Stimulated activated CD8-positive, alpha-beta memory T cell treated with anti-CD3 and anti-CD28 coated beads, Interleukin-7, amount 100 ng/mL, for 4 hours (primary cell): ENCODE measurements around the gene LIMS1.
"Not testable (repeated sequence)": the region's sequence is repeated elsewhere in the genome, so short reads cannot be mapped to it uniquely, and the experiment has no call there.

Source experiments
- DNase-seq, 2 donors: peaks; one replicate each; pipeline ENCODE4 v3.0.0-alpha.2; 2020; ENCODE audit warnings: low read depth in 2 of 2

Gene LIMS1

GRCh38 chr2:108634576-108635160, 100.4 kb downstream of the LIMS1 start:
- DNase-seq = no peak

- no peak for DNase-seq
Observed at GRCh38 chr2:108635630-108636354, 101.5 kb downstream of the LIMS1 start.

- no peak for DNase-seq
Observed at GRCh38 chr2:108637304-108637669, 103.0 kb downstream of the LIMS1 start.

- DNase-seq = no peak
Observed at GRCh38 chr2:108640731-108641130, 106.5 kb downstream of the LIMS1 start.

- no peak for DNase-seq
Observed at GRCh38 chr2:108641756-108642155, 107.5 kb downstream of the LIMS1 start.

DNA sequence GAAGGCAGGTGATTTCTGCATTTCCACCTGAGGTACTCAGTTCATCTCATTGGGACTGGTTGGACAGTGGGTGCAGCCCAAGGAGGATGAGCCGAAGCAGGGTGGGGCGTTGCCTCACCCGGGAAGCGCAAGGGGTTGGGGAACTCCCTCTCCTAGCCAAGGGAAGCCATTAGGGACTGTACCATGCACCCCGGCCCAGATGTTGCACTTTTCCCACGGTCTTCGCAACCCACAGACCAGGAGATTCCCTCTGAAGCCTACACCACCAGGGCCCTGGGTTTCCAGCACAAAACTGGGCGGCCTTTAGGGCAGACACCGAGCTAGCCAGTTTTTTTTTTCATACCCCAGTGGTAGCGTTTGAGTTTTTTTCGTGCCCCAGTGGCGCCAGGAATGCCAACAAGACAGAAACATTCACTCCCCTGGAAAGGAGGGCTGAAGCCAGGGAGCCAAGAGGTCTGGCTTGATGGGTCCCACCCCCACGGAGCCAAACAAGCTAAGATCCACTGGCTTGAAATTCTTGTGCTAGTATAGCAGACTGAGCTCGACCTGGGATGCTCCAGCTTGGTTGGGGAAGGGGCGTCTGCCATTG, 109.1 kb downstream of the LIMS1 start:
- DNase-seq = no peak

GRCh38 chr2:108643862-108644261, 109.6 kb downstream of the LIMS1 start:
- not testable (repeated sequence) for DNase-seq

DNA sequence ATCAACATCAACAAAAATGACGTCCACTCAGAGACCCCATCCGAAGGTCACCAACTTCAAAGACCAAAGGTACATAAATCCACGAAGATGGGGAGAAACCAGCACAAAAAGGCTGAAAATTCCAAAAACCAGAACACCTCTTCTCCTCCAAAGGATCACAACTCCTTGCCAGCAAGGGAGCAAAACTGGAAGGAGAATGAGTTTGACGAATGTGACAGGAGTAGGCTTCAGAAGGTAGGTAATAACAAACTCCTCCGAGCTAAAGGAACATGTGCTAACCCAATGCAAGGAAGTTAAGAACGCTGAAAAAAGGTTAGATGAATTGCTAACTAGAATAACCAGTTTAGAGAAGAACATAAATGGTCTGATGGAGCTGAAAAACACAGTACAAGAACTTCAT, 110.2 kb downstream of the LIMS1 start:
- not testable (repeated sequence) for DNase-seq

GRCh38 chr2:108648796-108649195, 114.5 kb downstream of the LIMS1 start:
- DNase-seq = not testable (repeated sequence)

GRCh38 chr2:108650465-108650864, 116.2 kb downstream of the LIMS1 start:
- not testable (repeated sequence) for DNase-seq

- DNase-seq = not testable (repeated sequence)
Observed at GRCh38 chr2:108651468-108651867, 117.2 kb downstream of the LIMS1 start.

- peak; percentile 19 to 33 for DNase-seq
Observed at GRCh38 chr2:108652187-108652931, 118.1 kb downstream of the LIMS1 start.

GRCh38 chr2:108653425-108653824, 119.2 kb downstream of the LIMS1 start:
- DNase-seq = not testable (repeated sequence)

DNA sequence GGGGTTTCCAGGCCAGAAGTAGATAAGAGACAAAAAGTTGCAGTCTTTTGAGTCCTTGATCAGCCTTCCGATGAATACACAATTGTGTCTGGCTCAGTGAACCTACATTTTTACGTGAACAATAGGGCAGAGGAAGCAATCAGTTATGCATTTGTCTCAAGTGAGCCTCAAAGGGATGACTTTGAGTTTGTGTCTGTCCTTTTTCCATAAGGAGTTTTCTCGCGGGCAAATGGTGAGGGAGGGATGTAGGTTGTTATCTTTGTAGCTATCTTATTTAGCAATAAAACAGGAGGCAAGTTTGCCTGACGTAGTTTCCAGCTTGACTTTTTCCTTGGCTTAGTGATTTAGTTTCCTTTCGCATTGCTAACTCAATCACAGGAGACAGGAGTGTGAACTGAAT, 119.6 kb downstream of the LIMS1 start:
- DNase-seq = not testable (repeated sequence)

GRCh38 chr2:108654521-108655125, 120.4 kb downstream of the LIMS1 start:
- not testable (repeated sequence) for DNase-seq

GRCh38 chr2:108655270-108655669, 121.0 kb downstream of the LIMS1 start:
- not testable (repeated sequence) for DNase-seq

GRCh38 chr2:108656282-108656681, 122.0 kb downstream of the LIMS1 start:
- DNase-seq = not testable (repeated sequence)

- not testable (repeated sequence) for DNase-seq
Observed at GRCh38 chr2:108657517-108657916, 123.2 kb downstream of the LIMS1 start.

DNA sequence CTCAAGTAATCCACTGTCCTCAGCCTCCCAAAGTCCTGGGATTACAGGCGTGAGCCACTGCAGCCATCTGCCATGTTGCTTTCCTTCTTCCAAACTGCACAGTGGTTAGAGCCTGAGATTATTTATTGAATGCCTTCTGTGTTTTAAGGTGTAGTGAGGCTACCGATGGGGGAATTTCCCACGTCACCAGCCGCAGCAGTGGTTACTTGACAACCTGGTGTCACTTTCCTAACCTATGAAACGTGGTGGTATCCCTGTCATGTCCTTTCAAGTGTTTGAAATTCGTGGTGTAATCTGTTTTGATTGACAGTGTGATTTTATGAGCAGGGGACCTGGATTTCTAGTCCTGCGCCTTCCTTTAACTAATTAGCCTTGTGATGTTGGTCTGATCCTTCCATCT, 124.3 kb downstream of the LIMS1 start:
- DNase-seq = not testable (repeated sequence)

GRCh38 chr2:108661493-108661892, 127.2 kb downstream of the LIMS1 start:
- not testable (repeated sequence) for DNase-seq

- not testable (repeated sequence) for DNase-seq
Observed at GRCh38 chr2:108662207-108662612, 127.9 kb downstream of the LIMS1 start.

- not testable (repeated sequence) for DNase-seq
Observed at GRCh38 chr2:108663346-108663745, 129.1 kb downstream of the LIMS1 start.
